GM18507 (cell line): ENCODE results near the gene CHST15.
"Not testable (repeated sequence)": the region's sequence is repeated elsewhere in the genome, so short reads cannot be mapped to it uniquely, and the experiment has no call there.

Experiments
- DNase-seq: peaks from one replicate; pipeline ENCODE4 v3.0.0; 2011; ENCODE audit warnings: low read depth; ENCODE audit not compliant: insufficient read length; ENCODE audit errors: extremely low spot score
- FAIRE-seq: peaks from 2 replicates; lab custom pipeline; 2011; peaks lifted over from hg19 to GRCh38; lab: Jason Lieb, UNC

The CHST15 gene

DNA sequence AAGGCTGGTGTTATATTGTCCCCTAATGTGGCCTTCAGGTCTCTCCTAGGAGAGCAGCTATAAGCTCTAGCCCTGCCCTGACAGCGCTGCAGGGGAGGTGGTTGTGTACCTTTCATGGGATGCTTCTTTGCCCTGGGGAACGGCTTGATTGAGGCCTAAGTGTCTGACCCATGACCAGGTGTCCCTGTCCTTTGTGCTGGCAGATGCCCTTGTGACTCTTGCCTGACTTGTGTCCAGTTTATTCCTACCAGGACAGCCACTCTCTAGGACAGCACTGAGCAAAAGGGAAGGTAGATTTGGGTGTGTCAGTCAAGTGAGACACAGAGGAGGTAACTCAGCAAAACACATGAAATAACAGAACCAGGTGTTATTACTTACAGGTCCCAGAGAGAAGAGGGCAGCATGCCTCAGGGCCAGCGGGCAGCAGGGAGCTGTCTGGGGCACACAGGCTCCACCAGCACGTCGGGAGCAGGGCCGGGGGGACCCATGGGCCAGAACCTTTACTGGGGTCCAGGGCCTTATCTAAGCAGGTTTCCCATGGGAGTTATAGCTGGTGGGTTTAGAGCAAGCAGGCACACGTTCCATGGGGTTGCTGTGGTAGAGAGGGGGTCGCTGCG, 10.7 kb upstream of the CHST15 start:
- FAIRE-seq (peak; percentile 29), DNase-seq (no peak)

DNA sequence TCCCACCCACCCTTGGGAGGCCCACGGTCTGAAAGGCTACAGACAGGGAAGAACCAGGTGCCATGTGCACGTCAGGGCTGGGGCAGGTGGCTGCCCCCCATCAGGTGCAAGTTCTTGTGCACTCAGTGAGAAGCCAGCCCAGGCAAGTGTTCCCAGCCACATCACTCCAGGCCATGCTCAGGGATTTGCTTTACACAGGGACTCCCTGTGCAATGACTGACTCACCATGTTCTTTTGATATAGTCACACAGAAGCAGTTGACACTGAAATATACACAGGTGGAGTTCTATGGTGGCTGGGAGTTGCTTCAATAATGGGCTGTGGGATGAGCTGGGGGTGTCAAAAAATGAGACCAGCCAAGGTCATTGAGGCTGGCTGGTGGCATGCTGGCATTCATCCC, 8.0 kb upstream of the CHST15 start:
- DNase-seq (no peak), FAIRE-seq (no peak)

DNA sequence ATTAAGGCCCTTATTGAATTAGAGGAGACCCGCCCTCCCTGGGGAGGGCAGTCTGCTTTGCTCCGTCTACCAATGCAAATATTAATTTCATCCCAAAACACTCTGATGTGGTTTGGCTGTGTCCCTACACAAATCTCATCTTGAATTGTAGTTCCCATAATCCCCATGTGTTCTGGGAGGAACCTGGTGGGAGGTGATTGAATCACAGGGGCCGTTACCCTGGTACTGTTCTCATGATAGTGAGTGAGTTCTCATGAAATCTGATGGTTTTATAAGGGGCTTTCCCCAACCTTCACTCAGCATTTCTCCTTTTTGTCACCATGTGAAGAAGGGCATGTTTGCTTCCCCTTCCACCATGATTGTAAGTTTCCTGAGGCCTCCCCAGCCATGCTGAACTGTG, 7.3 kb upstream of the CHST15 start:
- not testable (repeated sequence) for DNase-seq, FAIRE-seq

DNA sequence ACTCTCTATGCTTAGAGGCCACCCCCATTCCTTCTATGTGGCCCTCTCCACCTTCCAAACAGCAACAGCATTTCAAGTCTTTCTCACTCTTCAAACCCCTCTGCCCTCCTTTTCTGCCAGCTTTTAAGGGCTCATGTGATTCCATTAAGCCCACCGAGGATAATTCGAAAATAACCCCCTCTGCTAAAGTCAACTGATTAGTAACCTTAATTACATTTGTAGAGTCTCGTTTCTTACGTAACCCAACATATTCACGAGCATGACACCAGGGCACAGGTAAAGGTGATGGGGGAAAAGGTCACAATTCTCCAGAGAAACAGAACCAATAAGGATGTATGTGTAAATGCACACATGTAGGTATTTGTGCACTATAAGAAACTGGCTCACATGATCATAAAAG, 6.7 kb upstream of the CHST15 start:
- no peak for DNase-seq
- no peak for FAIRE-seq

DNA sequence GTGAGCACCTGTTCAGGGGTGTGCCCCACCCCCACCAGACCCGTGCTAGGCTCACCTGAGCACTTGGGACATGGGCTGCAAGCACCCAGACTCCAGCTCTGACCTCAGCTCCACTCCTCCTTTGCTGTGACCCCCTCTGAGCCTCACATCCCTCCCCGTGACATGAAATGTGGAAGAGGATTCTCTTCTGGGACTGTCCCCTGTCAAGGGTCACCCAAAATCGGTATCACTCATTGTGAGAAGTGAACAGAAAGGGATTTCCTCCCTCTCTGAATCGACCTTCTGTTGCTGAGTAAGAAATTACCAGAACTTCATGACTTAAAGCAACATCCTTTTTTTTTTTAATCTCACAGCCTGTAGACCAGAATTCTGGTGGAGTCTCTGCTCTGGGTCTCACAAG, 6.2 kb upstream of the CHST15 start:
- DNase-seq, result no peak
- FAIRE-seq, result no peak

DNA sequence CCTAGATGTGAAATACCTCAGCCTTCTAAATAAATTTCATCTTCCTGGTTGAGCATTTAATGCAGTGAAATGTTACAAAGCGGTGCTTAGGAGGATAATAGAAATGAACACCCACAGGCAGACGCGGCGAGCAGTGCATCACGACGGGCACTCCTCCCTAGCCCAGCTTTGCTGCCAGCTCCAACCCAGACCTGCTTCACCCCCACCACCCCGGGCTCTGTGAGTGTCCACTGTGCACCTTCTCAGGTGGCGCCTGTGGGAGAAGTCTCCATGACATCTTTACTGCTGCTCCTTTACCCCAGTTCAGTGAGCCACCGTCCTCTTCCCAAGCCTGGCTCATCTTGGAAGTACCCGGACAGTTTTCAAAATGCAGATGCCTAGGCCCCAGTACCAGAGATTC, 5.2 kb upstream of the CHST15 start:
- DNase-seq (no peak), FAIRE-seq (no peak)

DNA sequence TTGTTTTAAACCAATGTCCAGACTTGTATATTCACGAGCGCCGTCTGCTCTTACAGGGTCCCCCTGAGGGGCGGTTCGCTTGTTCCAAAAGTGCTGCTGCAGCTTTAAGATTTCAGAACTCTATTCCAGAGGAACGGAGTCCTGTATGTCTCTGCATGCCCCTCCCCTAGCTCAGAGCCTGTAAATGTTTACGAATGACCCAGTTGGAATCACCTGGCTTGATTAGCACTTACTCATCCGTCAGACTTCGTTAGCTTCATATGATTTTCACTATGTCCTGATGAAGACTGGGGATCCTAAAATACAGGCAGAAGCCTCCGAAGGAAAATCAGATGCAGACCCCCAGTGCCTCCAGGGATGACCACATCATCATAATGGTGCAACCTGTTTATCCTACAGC, 4.5 kb upstream of the CHST15 start:
- FAIRE-seq, result no peak
- DNase-seq, result no peak

DNA sequence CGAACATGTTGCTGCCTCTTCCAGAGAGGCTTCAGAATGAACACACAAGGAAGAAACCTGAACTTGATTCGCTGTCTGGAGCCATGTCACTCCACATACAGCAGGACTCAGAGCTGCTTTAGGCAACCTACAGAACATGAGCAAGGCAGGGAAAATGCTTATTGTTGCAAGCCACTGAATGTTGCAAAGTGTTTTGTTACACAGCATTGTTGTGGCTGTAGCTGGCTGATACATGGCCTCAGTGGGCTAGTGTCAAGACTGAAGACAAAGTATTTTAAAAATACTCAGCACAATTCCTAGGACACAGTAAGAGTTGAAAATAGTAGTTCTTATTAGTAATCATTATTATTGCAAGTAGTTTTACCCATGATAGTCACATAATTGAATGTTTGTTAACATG, 3.1 kb upstream of the CHST15 start:
- FAIRE-seq (no peak), DNase-seq (no peak)

DNA sequence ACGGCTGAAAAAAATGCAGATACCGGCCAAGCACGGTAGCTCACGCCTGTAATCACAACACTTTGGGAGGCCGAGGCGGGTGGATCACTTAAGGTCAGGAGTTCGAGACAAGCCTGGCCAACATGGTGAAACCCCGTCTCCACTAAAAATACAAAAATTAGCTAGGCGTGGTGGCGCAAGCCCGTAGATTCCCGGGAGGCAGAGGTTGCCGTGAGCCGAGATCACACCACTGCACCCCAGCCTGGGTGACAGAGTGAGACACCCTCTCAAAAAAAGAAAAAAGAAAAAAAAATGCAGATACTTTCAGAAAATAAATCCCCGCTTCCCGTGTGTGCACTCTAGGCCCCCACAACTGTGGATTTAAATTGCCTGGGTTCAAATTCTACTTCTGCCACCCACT, 2.4 kb upstream of the CHST15 start:
- FAIRE-seq, DNase-seq: not testable (repeated sequence)

DNA sequence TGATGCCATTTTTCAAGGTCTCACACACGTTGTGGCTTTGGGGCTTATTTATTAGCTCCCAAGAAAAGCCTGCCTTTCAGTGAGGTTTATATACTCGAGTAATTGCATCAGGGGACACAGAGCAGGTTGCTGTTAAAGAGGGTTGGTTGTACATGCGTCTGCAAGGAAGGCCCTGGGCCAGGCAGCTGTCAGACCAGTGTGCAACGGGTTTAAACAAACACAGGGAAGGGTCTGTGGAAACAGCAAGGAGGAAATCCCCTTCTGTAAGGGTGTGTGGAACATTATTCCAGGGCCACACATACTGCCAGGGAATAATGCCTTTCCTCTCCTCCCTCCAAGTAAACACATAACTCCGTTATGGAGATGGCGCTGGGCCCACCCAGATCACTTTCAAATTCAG, 1.7 kb upstream of the CHST15 start:
- FAIRE-seq (no peak), DNase-seq (no peak)

DNA sequence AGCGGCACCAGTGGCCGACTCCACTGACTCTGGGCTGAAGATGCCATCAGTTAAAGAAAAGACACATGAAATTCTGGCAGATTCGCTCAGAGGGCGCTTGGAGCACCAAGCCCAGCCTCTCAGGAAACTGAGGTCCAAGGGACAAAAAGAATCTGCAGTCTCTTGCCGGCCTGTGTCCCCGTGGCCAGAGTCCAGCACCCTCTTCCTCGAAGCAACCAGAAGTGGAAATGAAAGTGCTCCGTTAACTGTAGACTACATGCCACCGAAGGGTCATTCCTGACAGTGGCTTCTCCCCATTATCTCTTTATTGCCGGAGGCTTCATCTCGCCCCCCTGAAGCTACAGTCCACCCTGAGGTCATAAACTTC, 1.0 kb upstream of the CHST15 start:
- FAIRE-seq (no peak), DNase-seq (no peak)

DNA sequence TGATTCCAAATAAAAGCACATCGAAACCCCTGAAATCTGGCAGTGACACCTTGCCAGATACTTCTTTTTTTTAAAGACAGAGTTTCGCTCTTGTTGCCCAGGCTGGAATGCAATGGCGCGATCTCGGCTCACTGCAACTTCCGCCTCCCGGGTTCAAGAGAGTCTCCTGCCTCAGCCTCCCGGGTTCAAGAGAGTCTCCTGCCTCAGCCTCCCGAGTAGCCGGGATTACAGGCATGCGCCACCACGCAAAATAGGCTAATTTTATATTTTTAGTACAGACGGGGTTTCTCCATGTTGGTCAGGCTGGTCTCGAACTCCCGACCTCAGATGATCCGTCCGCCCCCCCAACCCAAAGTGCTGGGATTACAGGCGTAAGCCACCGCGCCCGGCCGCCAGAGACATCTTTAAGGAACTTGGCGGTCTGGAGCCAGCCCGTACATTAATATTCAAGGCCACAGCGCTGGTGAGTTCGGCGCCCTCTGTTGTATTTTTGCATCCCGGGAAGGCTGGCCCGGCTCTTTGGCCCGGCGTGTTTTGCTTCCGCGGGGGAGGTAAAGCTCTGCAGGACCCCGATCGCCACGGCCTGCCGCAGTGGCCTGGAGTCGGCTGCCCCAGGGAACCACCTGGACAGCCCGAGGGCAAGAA, 498 bp upstream of the CHST15 start:
- not testable (repeated sequence) for DNase-seq, FAIRE-seq

DNA sequence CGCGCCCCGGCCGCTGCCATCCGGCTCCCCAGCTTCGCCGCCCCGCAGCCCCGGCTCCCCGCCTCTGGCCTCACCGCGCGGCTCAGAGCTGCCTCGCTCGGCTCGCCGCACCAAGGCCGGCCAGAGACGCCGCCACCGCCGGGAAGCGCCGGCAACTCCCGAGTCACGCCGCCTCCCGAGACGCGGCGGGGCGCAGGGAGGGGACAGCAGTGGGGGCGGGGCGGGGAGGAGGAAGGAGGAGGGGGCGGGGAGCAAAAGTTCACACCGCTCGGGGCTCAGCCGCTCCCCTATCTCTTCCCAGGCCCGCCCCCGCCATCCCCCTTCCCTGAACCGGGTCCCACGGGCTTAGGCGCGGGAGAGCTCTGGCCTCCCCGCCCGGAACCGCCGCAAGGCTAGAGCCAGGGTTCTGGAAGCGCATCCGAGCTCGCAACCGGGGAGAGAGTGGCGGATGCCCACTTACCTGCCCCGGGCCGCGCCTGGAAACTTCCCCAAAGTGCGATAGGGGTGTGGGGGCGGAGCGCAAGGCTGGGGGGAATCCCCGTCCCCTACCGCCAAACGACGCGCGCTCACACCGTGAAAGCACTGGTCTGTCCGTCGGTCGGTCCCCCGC, 1.0 kb downstream of the CHST15 start:
- DNase-seq (peak; percentile 17), FAIRE-seq (no peak)

DNA sequence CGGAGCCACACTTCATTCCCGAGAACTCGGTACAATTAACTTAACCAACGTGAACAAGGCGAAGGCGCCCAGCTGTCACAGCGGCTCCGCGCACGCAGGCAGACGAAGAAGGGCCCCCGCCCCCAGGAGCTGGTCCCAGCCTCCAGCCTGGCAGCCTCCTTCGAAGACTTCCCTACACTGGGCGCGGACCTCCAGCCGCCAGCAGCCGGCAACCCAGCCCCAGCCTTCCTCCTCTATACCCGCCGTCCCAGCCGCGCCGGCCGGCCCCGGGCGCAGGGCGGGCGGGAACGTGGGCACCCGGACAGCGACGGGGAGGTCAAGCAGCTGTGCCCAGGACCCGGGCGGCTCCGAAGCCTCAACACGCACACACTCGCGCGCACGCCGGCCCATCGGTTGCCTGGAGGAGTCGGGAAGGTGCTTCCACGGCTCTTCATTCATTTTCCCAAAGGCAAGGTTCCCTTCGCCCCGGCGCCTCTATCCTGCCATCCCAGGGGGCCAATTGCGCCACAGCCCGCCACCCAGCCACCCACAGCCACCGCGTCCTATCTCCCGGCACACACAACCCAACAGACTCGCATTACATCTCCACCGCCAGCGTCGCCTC, 1.6 kb downstream of the CHST15 start:
- FAIRE-seq (no peak), DNase-seq (no peak)

DNA sequence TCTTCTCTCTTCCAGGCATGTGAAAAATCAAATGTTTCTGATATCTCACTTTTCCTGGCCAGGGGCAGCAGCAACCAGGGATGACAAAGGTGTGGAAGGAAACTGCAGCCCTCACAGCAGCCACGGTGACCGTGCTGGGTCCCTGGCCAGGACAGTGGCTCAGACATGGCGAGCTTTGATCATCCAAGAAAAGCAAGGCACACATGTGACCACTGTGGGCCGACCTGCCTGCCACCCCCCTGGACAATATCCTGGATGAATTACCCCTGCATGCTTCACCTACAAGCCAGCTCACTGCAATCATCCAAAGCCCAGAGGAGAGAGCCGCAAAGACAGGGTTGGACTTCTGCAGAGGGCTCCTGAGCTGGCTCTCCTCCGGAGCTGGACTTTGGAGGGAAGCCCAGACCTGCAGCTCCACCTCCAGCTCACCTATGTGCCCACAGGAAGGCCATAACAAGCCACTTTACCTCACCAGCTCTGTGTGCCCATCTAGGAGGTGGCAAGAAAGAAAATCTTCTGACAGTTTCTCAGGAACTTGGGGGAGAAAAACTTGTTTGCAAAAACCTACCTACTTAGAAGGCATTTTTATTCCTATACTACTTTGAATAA, 2.7 kb downstream of the CHST15 start:
- FAIRE-seq, result no peak
- no peak for DNase-seq

DNA sequence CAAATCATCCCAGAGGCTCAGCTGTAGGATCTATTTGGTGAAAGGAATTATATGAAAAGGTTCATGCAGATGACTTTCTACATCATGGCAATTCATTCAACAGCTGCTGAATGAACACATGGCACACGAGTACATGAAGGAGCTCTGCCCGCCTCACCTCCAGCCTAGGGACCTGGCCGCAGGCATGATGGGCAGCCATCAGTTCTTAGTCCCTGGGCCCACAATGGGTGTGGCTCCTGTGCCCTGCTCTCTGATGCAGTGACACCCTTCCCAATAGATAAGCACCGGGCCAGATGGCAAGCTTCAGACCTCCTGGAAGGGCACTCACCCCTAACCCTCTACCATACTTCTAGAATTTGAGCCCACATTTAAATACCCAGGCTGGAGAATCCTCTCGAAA, 3.5 kb downstream of the CHST15 start:
- FAIRE-seq (no peak), DNase-seq (no peak)

DNA sequence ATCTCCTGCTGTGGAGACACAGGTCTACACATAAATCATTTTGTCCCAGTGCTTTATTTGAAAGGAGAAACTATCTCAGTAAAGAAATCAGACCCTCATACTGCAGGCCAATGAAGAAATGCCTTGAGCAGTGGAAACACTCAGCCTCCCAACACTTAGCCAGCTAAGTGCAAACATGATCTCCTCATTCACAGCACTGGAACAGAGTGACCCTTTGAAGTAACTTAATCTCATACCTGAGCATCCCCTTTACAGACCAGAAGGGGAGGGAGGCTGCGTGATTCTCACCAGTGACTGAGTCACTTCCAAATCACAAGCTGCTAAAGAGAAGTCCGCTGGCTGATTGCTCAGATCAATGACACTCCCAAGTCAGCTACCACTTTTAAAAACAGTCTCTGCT, 4.5 kb downstream of the CHST15 start:
- DNase-seq (no peak), FAIRE-seq (no peak)

DNA sequence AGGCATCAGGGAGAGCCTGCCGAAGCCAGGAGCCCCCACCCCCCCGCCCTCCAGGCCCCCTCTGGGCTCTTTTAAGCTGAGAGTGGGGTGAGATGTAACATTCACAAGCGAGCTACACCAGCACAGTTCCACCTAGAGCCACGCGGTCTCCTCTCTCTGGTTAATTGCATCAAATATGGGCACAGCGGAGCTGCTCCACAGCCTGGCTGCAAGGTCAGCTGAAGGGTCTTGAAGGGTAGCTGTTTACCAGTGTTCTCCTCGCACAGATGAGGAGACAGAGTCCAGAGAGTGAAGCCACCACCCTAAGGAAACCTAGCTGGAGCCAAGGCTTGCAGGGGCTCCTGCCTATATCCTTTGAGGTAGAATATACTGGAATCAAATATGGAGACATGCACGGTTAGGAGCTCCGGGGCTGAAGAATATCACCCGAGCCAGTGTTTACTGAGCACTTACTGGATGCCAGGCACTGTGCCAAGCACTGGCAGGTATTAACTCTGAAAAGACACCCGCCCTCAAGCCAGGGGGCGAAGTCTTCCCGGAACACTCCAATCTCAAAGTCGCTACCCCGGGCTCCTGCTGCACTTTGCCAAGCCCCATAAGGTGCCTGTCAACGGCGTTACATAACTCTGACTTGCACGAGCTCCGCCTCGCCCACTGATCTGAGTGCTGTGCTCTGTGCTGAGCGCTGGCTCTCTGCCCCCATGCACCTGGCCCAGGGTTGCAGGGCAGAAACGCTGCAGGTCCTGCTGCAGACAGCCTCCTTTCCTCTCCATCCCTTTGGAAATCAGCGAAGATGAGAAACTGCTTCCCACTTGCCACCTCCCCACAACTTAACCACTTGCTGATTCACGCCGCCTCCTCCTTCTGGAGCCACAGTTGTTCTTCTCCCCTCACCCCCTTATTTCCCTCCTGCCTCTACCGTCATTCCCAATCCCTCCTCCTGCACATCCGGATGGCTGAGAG, 5.4 kb downstream of the CHST15 start:
- DNase-seq, result no peak
- FAIRE-seq, result no peak
